Transverse colon (tissue), 4 donors: ENCODE measurements around the gene CYB5D1.

Experiments used
- CTCF ChIP-seq, 5 experiments: fragments of 200-600 bp in 3 of 5; fragments of 450-650 bp in 2 of 5; sonication (generic) in 3 of 5; IDR thresholded peaks; 1 replicate in 2 of 5; 2 replicates in 3 of 5; pipeline ENCODE4 v1.5.1; 2016 to 2017; ENCODE audit warnings: antibody characterized with exemption in 5 of 5, inconsistent platforms in 3 of 5, mild to moderate bottlenecking in 2 of 5, moderate library complexity in 1 of 5
- POLR2AphosphoS5 ChIP-seq, 3 donors: sonication (generic); formaldehyde crosslinking; IDR thresholded peaks; one replicate each; pipeline ENCODE4 v1.6.1; 2016; ENCODE audit warnings: antibody characterized with exemption in 3 of 3

DNA sequence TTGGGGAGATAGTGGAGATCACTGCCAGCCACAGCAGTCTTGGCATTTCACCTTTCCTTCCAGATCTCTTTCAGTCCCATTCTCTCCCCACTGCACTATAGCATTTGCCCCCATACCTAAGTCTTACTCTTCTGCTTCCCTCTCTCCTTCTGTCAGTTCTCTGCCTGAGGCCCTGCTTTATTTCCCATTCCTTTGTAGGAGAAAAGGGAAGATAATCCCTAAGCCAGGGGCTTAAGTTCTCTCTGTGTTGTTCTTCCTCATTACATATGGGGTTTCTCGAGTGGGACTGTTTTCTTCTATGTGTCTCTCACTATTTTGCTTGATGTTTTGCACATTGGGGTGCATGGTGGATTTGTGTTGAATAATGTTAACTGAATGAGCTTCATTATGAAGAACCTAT, 17.4 kb upstream of the CYB5D1 start:
- TF ChIP-seq POLR2AphosphoS5 (IDR thresholded peaks at IDR 0.05) = no peak
- TF ChIP-seq CTCF (IDR thresholded peaks at IDR 0.05) = no peak
